Lung (tissue), 12 donors: ENCODE data around the gene GRIN2D. TPM values are rescaled to one million over a fixed set of nuclear protein-coding genes. Genes with fewer than 3 reads are reported as not detected.

ENCODE experiments used
- ATAC-seq: fragments of 200-7000 bp; cut with Tn5 transposase; one replicate; pipeline ENCODE4 v1.9.1; 2020; ENCODE audit warnings: moderate number of reproducible peaks; ENCODE audit not compliant: insufficient read depth, low FRiP score
- DNase-seq, 3 donors: peaks; one replicate each; pipeline ENCODE4 v3.0.0-alpha.2; 2013 to 2017
- H3K27ac ChIP-seq, 2 donors: one replicate each; pipeline ENCODE4 v1.5.1; 2013; ENCODE audit warnings: mild to moderate bottlenecking in 2 of 2, moderate library complexity in 2 of 2, control low read depth in 1 of 2, inconsistent platforms in 1 of 2, low read depth in 1 of 2, low read length in 1 of 2
- H3K27me3 ChIP-seq, 3 donors: one replicate each; pipeline ENCODE4 v1.5.1; 2013; ENCODE audit warnings: low read length in 2 of 3; ENCODE audit not compliant: control insufficient read depth in 3 of 3, insufficient read depth in 3 of 3
- H3K36me3 ChIP-seq, 4 donors: one replicate each; pipeline ENCODE4 v1.5.1; 2013; ENCODE audit warnings: low read length in 4 of 4, mild to moderate bottlenecking in 1 of 4, moderate library complexity in 1 of 4; ENCODE audit not compliant: control insufficient read depth in 4 of 4, insufficient read depth in 4 of 4
- H3K4me1 ChIP-seq, 5 donors: one replicate each; pipeline ENCODE4 v1.5.1; 2013; ENCODE audit warnings: low read length in 5 of 5, mild to moderate bottlenecking in 2 of 5, moderate library complexity in 1 of 5; ENCODE audit not compliant: control insufficient read depth in 5 of 5, insufficient read depth in 5 of 5
- H3K4me3 ChIP-seq: one replicate; pipeline ENCODE4 v1.5.1; 2013; ENCODE audit warnings: mild to moderate bottlenecking, control low read depth, moderate library complexity
- H3K9ac ChIP-seq, 2 donors: one replicate each; pipeline ENCODE4 v1.5.1; 2013; ENCODE audit warnings: low read length in 2 of 2, control low read depth in 1 of 2; ENCODE audit not compliant: insufficient read depth in 1 of 2
- H3K9me3 ChIP-seq, 4 donors: one replicate each; pipeline ENCODE4 v1.5.1; 2013; ENCODE audit warnings: low read length in 3 of 4, mild to moderate bottlenecking in 1 of 4, moderate library complexity in 1 of 4; ENCODE audit not compliant: control insufficient read depth in 4 of 4, insufficient read depth in 3 of 4
- CTCF ChIP-seq: IDR thresholded peaks from 2 replicates; pipeline ENCODE4 v1.5.1; 2012; ENCODE audit warnings: mild to moderate bottlenecking; ENCODE audit errors: control extremely low read depth, extremely low read depth
- WGBS, 2 donors: extraction: QIAGEN DNeasy Blood & Tissue Kit; methylation state at CpG; one replicate each; pipeline ENCODE4 v1.1.7; 2013; 5-methylcytosine and 5-hydroxymethylcytosine counted together
- polyA plus RNA-seq, 2 donors: library from polyadenylated mRNA; stranded (reverse); fragments of 200-250 nt; gene quantifications; one replicate each; pipeline ENCODE4 v1.2.1, GENCODE V29; 2013
- total RNA-seq, 2 donors: library from RNA; depleted of rRNA in 1 of 2; stranded (reverse); fragments of >200 nt in 1 of 2; gene quantifications; one replicate each; pipeline ENCODE4 v1.2.1, GENCODE V29; 2014 to 2021
- donor health status: control.
- donor health status: control.
- donor health status: Bipolar disorder and iron deficiency.
- donor health status: healthy.
- donor health status: DM: yes; HTN: yes; CAD: no.

Gene GRIN2D
- total and polyA plus RNA-seq, 4 donors = 0.26 to 1.0 (median 0.43) TPM

GRCh38 chr19:48363500-48363809, 30.0 kb upstream of the GRIN2D start:
- TF ChIP-seq CTCF = no peak
- DNase-seq (no peak), ATAC-seq (peak; percentile 5)
- Histone ChIP-seq H3K27me3 (no peaks in the 10 kb centered on the region), H3K27ac (peak overlapping the region; percentile 91 to 95), H3K9me3 (no peaks in the 10 kb centered on the region), H3K36me3 (peaks cover 0 to 2% (median 0%) of the 10 kb centered on the region in 4 donors), H3K4me3 (peak overlapping the region; percentile 38), H3K4me1 (peaks cover 0 to 9% (median 2%) of the 10 kb centered on the region in 5 donors), H3K9ac (peak overlapping the region; percentile 29 to 91)
- WGBS, 2 donors = 3 to 9% methylated on average over 10 of the region's 10 CpGs

DNA sequence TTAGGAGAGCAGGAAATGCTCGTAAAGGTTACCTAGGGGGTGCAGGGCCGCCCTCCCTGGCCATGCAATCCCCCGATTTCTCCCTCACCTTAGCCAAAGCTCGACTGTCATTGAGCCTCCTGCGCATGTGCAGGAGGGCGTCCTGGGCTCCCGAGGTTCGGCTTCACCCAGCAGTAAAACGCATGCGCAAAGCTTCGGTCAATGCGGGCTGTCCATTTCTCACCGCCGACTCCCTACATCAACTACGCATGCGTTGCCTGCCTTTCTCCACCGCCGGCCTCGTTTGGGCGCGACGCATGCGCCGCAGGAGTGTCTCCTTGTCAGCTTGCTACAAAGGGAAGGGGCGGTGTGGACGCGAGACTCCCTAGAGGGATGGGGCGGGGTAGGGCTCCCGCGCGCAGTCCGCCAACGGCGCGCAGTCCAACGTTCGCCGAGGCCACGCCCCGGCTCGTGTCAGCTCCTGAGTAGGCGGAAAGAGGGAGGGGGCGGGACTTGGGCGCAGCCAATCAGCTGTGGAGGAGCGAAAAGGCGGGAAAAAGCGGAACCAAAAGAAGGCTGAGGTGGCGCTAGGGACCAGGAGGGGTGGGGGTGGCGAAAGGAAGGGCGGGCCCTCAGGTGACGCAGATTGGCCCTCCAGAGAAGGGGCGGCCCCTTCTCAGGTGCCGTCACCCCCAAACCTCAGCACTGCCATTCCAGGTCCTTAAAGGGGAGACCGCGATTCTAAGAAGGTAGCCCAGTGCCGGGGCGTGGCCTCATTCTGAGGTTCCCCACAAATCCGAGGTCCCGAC, 29.5 kb upstream of the GRIN2D start, which contains the start of the genes SYNGR4 and TMEM143:
TSS of gene SYNGR4 (plus strand) at position 558 of the 788 bp plus-strand sequence. CDS start 1,476 bp downstream, outside the sequence.
TSS of gene TMEM143 (minus strand) at position 131 of the 788 bp plus-strand sequence. CDS start at position 111, 20 bp downstream.
- peak; percentile 95 for ATAC-seq
- peak; percentile 100 for DNase-seq
- peak within 1 kb of the TSS; percentile 29 to 91 for H3K9ac ChIP-seq
- H3K9me3 ChIP-seq = no peaks in the 10 kb centered on the region
- H3K36me3 ChIP-seq = peaks cover 0 to 2% (median 0%) of the 10 kb centered on the region in 4 donors
- H3K27me3 ChIP-seq = no peaks in the 10 kb centered on the region
- TF ChIP-seq CTCF = no peak
- WGBS, 2 donors = 0% methylated on average over 59 of the region's 59 CpGs
- peaks cover 0 to 9% (median 2%) of the 10 kb centered on the region in 5 donors for H3K4me1 ChIP-seq
- peak within 1 kb of the TSS; percentile 91 to 95 for H3K27ac ChIP-seq
- H3K4me3 ChIP-seq = peak within 1 kb of the TSS; percentile 38

GRCh38 chr19:48364598-48365348, 28.7 kb upstream of the GRIN2D start:
- Histone ChIP-seq H3K9ac (no peak overlapping the region), H3K9me3 (no peaks in the 10 kb centered on the region), H3K4me1 (peaks cover 0 to 9% (median 2%) of the 10 kb centered on the region in 5 donors), H3K27ac (peak overlapping the region; percentile 49 to 69), H3K36me3 (peaks cover 0 to 2% (median 0%) of the 10 kb centered on the region in 4 donors), H3K27me3 (no peaks in the 10 kb centered on the region), H3K4me3 (peak overlapping the region; percentile 16)
- no peak for TF ChIP-seq CTCF
- ATAC-seq (no peak), DNase-seq (no peak)
- WGBS, 2 donors = 62 to 63% methylated on average over 10 of the region's 10 CpGs
